Endothelial cell of umbilical vein (primary cell): ENCODE data around the gene HDAC4.

ENCODE experiments used
- EZH2 ChIP-seq: IDR thresholded peaks from 2 replicates; pipeline ENCODE4 v1.6.1; 2012; ENCODE audit warnings: borderline replicate concordance, low read depth, mild to moderate bottlenecking, moderate library complexity, low read length, inconsistent platforms; ENCODE audit not compliant: severe bottlenecking
- JUN ChIP-seq: IDR thresholded peaks from 2 replicates; pipeline ENCODE4 v1.6.1; 2011; ENCODE audit warnings: borderline replicate concordance, low read depth; ENCODE audit not compliant: insufficient read length, insufficient read depth
- POLR2A ChIP-seq: IDR thresholded peaks from 2 replicates; pipeline ENCODE4 v1.6.1; 2012; ENCODE audit warnings: low read depth, mild to moderate bottlenecking, control low read depth, low read length
- POLR2AphosphoS5 ChIP-seq: IDR thresholded peaks from 2 replicates; pipeline ENCODE4 v1.6.1; 2012; ENCODE audit warnings: low read depth, mild to moderate bottlenecking, control low read depth, low read length, moderate library complexity; ENCODE audit not compliant: insufficient read depth
- TF ChIP-seq, protein P1 (sequence below): IDR thresholded peaks from 2 replicates; pipeline ENCODE4 v1.6.1; 2011; ENCODE audit not compliant: insufficient read depth, insufficient read length
- TF ChIP-seq, protein P2 (sequence below), 2 donors: IDR thresholded peaks; 1 replicate in 1 of 2; 2 replicates in 1 of 2; pipeline ENCODE4 v1.5.1; 2011; ENCODE audit warnings: low read length in 2 of 2, mild to moderate bottlenecking in 2 of 2, moderate library complexity in 2 of 2, control low read depth in 1 of 2, inconsistent platforms in 1 of 2, low read depth in 1 of 2; ENCODE audit not compliant: insufficient read depth in 1 of 2; ENCODE audit errors: extremely low read depth in 1 of 2

DNA sequence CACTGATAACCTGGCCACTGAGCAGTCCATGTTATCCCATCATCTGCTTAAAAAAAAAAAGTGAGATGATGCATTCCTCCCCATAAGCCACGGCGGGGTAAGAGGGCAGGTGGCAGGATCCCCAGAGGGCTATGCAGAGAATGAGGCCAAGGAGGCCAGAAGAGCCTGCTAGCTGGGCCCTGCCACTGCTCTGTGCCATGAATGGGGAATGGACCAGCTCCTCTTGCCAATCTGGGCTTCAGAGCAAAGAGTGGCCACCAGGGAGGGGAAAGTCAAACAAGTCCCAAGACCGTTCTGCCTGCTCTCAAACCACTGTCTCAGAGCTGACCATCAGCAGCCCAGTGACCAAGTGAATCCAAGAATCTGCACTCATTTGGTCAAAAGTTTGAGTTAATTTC, 350.6 kb downstream of the HDAC4 start:
- TF ChIP-seq, protein P1, sequence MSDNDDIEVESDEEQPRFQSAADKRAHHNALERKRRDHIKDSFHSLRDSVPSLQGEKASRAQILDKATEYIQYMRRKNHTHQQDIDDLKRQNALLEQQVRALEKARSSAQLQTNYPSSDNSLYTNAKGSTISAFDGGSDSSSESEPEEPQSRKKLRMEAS, result no peak
- no peak for TF ChIP-seq POLR2AphosphoS5
- TF ChIP-seq EZH2, result no peak
- TF ChIP-seq POLR2A, result no peak
- TF ChIP-seq, protein P2, sequence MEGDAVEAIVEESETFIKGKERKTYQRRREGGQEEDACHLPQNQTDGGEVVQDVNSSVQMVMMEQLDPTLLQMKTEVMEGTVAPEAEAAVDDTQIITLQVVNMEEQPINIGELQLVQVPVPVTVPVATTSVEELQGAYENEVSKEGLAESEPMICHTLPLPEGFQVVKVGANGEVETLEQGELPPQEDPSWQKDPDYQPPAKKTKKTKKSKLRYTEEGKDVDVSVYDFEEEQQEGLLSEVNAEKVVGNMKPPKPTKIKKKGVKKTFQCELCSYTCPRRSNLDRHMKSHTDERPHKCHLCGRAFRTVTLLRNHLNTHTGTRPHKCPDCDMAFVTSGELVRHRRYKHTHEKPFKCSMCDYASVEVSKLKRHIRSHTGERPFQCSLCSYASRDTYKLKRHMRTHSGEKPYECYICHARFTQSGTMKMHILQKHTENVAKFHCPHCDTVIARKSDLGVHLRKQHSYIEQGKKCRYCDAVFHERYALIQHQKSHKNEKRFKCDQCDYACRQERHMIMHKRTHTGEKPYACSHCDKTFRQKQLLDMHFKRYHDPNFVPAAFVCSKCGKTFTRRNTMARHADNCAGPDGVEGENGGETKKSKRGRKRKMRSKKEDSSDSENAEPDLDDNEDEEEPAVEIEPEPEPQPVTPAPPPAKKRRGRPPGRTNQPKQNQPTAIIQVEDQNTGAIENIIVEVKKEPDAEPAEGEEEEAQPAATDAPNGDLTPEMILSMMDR (IDR thresholded peaks at IDR 0.05; ENCODE audit: extremely low read depth in 1 of 2, insufficient read depth in 1 of 2, low read depth in 1 of 2, low read length in 2 of 2), result no peak
- TF ChIP-seq JUN, result no peak
